Forelimb muscle (tissue), 1 donor: ENCODE results near the gene DAB2IP. TPM values are rescaled to one million over a fixed set of nuclear protein-coding genes. Genes with fewer than 3 reads are reported as not detected.
"Not testable (repeated sequence)": the region's sequence is repeated elsewhere in the genome, so short reads cannot be mapped to it uniquely, and the experiment has no call there.

ENCODE experiments used
- DNase-seq: peaks from one replicate; pipeline ENCODE4 v3.0.0-alpha.2; 2013; ENCODE audit warnings: low read depth
- polyA plus RNA-seq: library from polyadenylated mRNA; unstranded; fragments of 120-200 nt; gene quantifications from one replicate; pipeline ENCODE4 v1.2.1, GENCODE V29; 2013; ENCODE audit not compliant: insufficient read length

The DAB2IP gene
- polyA plus RNA-seq, result 41.0 TPM

DNA sequence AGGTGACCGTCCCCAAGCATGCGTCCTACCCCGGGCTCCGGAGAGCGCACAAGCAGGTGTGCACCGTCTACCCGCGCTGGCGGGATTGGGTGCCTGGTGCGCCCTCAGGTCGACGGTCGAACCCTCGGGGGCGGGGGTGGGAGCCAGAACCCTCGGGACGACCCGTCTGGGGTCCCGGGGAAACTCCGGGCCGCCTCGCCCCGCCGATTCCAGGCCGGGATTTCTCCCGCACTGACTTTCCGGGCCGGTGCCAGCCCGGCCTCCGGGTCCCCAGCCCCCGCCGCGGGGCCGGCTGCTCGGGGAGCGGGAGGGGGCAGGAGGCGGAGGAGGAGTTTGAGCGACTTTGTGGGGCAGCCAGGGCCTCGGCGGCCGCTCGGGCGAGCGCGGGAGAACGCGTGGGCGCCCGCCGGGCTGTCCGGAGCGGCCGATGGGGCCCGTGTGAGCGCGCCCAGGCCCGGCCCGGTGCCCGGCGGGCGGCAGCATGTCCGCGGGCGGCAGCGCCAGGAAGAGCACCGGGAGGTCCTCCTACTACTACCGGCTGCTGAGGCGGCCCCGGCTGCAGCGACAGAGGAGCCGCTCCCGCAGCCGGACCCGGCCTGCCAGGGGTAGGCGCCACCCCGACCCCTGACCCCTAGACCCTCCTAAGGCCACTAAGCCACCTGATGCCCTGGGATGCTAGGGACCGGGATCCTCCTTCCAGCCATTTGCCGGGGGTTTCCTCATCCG is at the start of gene DAB2IP:
Gene DAB2IP, plus strand, starts transcription at position 340 of the 726 bp plus-strand sequence. Its CDS starts 142 bp downstream, at position 482.
- peak; percentile 56 for DNase-seq

DNA sequence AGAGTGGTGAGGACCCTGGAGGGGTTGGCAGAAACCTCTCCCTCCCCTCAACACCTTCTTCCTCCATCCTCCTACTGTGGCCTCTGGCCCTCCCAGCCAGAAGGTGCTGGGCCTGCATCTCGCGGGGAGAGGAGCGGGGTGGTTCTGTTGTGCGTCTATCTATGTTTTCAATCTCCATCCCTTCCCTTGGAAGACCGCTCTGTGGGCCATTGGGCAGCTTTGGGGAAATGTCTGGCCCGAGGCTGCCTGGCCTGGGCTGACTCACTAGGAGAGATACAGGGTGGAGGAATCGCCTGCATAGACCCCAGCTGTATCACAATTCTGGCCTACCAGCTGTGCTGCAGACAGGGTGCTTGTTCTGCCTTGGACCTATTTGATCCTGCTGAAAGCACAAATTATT is 48.4 kb upstream of the DAB2IP start:
- DNase-seq, result no peak

GRCh38 chr9:121604242-121604641 is 47.2 kb upstream of the DAB2IP start:
- no peak for DNase-seq

DNA sequence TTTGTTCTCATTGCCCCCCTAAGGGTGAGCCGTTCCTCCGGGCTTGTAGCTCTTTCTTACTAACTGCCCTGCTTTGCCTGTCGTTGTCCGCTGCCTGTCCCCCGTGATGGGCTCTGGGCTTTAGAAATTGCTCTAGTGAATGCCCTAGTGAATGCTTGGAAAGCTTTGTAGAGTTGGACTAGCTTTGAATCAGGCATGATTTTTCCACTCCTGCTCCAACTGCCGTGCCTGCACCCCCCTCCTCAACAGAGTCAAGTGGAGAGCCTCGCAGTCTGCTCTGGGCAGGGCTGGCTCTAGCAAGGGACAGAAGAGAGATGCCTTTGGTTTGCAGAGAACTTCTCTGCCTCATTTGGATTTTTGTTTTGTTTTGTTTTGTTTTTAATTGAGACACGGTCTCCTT is 46.8 kb upstream of the DAB2IP start:
- DNase-seq, result no peak

GRCh38 chr9:121607434-121608167 is 43.8 kb upstream of the DAB2IP start:
- no peak for DNase-seq

DNA sequence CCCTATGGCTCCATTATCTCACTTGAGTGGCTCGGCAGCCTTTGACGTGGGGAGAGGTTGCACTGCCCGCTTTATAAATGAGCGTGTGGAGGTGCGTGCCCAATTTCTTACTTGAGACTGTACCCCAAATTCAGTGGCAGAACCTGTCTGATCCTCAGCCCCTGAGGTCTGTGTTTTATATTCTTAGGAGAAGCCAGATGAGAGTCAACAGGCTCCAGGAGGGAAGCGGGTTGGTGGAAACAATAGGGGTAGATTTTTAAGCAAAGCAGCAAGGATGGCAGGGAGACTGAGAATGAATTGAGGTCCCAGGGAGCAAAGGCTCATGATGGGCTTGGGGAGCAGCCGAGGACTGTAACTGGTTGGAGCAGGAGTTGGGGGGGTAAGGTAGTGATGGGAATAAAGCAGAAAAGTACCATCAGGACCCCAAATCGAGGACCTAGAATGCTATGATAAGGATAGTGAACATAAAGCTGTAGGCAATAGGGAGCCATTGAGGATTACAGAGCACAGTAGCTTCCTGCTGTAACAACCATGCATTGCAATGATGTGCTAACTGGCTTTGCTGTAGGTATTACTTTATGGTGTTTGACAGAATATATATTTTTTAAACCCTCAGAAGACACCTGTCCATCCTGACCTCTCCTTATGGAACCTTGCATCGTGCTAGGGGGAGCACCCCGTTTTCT is 43.1 kb upstream of the DAB2IP start:
- DNase-seq, result no peak

GRCh38 chr9:121609822-121610637 is 41.4 kb upstream of the DAB2IP start:
- DNase-seq, result no peak

GRCh38 chr9:121610638-121610953 is 40.8 kb upstream of the DAB2IP start:
- DNase-seq, result no peak

- no peak for DNase-seq
These were observed 38.9 kb upstream of the DAB2IP start for GRCh38 chr9:121612511-121612998.

GRCh38 chr9:121613009-121613752 is 38.3 kb upstream of the DAB2IP start:
- DNase-seq, result no peak

- DNase-seq, result no peak
These were observed 35.2 kb upstream of the DAB2IP start for GRCh38 chr9:121616123-121616755.

DNA sequence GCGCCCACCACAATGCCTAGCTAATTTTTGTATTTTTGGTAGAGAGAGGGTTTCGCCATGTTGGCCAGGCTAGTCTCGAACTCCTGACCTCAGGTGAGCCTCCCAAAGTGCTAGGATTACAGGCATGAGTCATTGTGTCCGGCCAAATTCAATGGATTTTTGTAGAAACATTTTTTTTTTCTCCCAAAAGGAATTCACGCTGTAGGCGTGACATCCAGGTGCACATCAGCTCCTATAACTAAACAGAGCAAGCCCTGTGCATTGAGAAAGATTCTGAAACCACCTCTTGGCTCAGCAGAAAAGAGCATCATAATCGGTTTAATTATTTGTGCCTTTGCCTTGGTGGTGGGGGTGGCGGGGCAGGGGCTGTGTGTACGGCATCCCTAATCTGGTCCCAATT is 32.9 kb upstream of the DAB2IP start:
- no peak for DNase-seq

DNA sequence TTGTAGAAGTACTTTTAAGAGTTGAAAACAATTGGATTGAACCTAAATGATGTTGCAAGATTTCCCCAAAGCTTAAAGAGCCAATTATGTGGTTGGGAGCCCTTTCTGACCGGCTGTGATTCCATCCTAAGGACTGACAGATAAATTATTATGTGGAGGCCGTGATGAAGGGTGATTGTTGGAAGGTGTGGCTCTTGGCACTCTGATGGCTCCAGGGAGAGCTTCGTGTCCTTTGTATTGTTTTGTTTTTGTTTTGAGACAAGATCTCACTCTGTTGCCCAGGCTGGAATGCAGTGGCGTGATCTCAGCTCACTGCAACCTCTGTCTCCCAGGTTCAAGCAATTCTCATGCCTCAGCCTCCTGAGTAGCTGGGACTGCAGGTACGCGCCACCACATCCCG is 32.5 kb upstream of the DAB2IP start:
- not testable (repeated sequence) for DNase-seq

DNA sequence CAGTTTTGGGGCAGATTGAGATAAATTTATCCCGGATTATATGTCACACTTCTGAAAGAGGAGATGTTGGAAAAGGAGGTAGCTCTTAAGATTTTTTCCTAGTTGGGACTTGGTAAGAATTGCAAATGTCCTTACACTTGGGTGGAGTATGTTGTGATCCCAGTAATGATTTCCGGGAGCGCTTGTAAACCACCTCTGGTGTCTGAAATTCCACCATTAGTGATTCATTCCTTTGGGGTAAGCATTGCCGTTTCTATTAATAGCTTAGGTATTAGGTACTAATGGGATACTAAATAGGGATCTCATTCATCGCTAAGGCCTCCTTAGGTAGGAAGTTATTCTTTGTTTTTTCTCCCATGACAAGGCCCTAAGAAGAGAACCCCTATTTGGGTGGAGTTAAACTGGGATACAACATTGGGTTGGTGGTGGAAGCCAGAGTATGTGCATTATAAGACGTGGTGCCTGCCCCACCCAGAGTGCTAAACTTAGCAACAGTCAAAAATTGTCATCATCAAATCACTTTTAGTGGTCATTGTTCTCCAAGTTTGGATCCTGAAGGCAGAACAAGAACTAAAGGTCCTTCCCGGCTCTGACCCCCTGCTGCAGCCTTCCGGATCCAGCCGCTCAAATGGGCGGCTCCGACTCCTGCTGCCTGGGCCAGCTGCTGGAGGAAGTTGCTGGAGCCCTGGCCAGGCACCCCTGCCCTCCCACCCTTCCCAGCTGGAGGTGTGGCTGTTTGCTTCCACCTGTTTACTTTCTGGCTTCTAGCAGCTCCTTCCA is 31.7 kb upstream of the DAB2IP start:
- no peak for DNase-seq

- DNase-seq, result no peak
These were observed 31.1 kb upstream of the DAB2IP start for GRCh38 chr9:121620325-121620673.

DNA sequence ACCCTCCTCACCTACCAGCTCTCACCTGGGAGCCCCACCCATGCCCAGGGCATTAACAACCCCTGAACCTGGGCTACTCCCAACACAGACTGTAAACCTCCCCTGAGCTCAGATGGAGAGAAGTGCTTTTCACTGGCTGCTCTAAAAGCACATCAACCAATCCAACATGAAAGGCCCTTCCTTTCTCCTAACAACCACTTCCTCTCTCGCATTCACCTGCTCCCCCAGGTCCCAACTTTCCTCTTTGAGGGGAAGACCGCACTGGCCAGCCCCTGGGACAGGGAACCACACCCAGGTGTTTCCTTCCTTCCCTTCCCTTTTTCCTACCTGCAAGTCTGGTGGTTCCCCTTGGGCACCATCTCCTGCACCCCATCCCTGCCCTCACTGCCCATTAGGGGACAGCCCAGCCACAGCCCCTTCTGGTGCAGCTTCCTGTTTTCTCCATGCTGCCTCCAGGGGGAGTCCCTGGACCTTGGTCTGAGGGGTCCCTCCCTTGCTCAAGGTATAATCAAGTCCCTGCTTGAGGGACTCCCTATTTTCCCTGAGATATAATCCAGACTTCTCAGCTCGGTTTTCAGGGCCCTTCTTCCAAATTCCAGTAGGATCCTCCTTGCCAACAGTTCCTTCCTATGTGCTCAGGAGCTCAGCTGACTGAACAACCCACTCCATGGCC is 30.5 kb upstream of the DAB2IP start:
- no peak for DNase-seq

GRCh38 chr9:121622387-121623203 is 28.8 kb upstream of the DAB2IP start:
- no peak for DNase-seq

DNA sequence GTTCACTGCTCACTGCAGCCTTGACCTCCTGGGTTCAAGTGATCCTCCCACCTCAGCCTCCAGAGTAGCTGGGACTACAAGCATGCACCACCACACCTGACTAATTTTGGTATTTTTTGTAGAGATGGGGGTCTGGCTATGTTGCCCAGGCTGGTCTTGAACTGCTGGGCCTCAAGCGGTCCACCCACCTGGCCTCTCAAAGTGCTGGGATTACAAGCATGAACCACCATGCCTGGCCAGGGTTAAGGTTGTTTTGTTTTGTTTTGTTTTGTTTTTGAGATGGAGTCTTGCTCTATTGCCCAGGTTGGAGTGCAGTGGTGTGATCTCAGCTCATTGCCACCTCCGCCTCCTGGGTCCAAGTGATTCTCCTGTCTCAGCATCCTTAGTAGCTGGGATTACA is 28.0 kb upstream of the DAB2IP start:
- not testable (repeated sequence) for DNase-seq
